ENCODE data around the gene ACR.

Gene ACR

DNA sequence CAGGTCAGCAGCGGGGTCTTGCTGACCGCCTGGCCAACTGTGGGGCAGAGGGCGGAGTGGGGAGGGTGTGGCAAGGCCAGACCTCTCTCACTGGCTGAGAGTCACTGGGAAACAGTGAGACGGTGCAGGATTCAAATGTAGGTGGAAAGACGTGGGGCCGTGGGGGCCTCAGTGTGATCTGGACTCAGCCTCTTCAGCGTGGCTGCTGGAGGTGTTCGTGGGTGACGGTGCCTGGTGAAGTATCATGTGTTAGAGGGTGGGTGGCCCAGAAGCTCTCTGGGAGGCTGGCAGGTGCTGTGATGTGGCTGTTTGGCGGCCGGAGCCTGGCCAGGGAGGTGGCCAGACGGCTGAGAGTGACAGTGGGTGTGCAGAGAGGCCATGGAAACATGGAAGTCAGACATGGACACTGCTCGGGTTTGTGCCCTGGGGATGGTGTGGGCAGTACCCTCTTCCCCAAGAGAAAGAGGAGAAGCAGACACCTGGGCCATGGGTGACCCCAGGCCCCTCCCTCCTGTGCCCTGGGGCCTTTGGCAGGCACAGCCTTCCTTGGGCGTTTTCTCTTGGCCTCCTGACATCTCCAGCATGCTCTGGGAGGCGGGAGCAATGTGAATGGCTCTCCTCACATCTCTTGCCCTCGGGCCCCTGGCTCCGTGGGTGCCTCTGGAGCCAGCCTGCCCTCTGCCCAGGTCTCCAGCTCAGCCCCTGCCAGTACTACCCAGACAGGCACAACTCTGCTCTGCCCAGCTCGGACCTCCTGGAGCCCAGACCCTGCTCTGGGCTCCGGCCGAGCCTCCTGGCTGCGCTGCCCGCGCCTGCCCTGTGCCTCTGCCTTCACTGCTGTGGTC lies 10.1 kb upstream of the ACR start:
- DNase-seq (ENCODE audit: extremely low spot score): no peak
- POLR2A ChIA-PET: no interaction called here
- CTCF ChIA-PET: no interaction called here
- TF ChIP-seq L3MBTL2 (conservative IDR thresholded peaks at IDR 0.05): no peak
- no peak for TF ChIP-seq SUZ12 (IDR thresholded peaks at IDR 0.05)
- TF ChIP-seq ELF4 (IDR thresholded peaks at IDR 0.05): no peak
- TF ChIP-seq, protein P1, sequence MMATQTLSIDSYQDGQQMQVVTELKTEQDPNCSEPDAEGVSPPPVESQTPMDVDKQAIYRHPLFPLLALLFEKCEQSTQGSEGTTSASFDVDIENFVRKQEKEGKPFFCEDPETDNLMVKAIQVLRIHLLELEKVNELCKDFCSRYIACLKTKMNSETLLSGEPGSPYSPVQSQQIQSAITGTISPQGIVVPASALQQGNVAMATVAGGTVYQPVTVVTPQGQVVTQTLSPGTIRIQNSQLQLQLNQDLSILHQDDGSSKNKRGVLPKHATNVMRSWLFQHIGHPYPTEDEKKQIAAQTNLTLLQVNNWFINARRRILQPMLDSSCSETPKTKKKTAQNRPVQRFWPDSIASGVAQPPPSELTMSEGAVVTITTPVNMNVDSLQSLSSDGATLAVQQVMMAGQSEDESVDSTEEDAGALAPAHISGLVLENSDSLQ (IDR thresholded peaks at IDR 0.05): no peak
- TF ChIP-seq TARDBP (IDR thresholded peaks at IDR 0.05): no peak
- no peak for TF ChIP-seq ARNT (IDR thresholded peaks at IDR 0.05)
- TF ChIP-seq FOXA1 (IDR thresholded peaks at IDR 0.05): no peak
- no peak for TF ChIP-seq HDGF (IDR thresholded peaks at IDR 0.05; ENCODE audit: borderline replicate concordance)
- TF ChIP-seq NFRKB (IDR thresholded peaks at IDR 0.05): no peak
- no peak for TF ChIP-seq SP1 (IDR thresholded peaks at IDR 0.05)
- TF ChIP-seq FOXM1 (IDR thresholded peaks at IDR 0.05; ENCODE audit: borderline replicate concordance): no peak
- TF ChIP-seq ZNF384 (IDR thresholded peaks at IDR 0.05): no peak
- TF ChIP-seq CTBP1 (IDR thresholded peaks at IDR 0.05; ENCODE audit: borderline replicate concordance): no peak
- TF ChIP-seq BHLHE40 (IDR thresholded peaks at IDR 0.05; ENCODE audit: borderline replicate concordance): no peak
- no peak for TF ChIP-seq LEF1 (IDR thresholded peaks at IDR 0.05; ENCODE audit: borderline replicate concordance)
- TF ChIP-seq FOXK2 (IDR thresholded peaks at IDR 0.05): no peak

GRCh38 chr22:50728523-50728931 lies 9.5 kb upstream of the ACR start:
- ChIA-PET POLR2A (no interaction called here), CTCF (no interaction called here)
- DNase-seq (ENCODE audit: extremely low spot score): no peak
- no peak for TF ChIP-seq SP1 (IDR thresholded peaks at IDR 0.05)
- TF ChIP-seq ELF4 (IDR thresholded peaks at IDR 0.05): no peak
- no peak for TF ChIP-seq NFRKB (IDR thresholded peaks at IDR 0.05)
- TF ChIP-seq L3MBTL2 (conservative IDR thresholded peaks at IDR 0.05): no peak

GRCh38 chr22:50729391-50730012 lies 8.5 kb upstream of the ACR start:
- no peak for TF ChIP-seq SP1 (IDR thresholded peaks at IDR 0.05)
- TF ChIP-seq FOXM1 (IDR thresholded peaks at IDR 0.05; ENCODE audit: borderline replicate concordance): no peak
- no peak for TF ChIP-seq TARDBP (IDR thresholded peaks at IDR 0.05)
- TF ChIP-seq ELF4 (IDR thresholded peaks at IDR 0.05): no peak
- DNase-seq (ENCODE audit: extremely low spot score): no peak
- ChIA-PET POLR2A (no interaction called here), CTCF (no interaction called here)

DNA sequence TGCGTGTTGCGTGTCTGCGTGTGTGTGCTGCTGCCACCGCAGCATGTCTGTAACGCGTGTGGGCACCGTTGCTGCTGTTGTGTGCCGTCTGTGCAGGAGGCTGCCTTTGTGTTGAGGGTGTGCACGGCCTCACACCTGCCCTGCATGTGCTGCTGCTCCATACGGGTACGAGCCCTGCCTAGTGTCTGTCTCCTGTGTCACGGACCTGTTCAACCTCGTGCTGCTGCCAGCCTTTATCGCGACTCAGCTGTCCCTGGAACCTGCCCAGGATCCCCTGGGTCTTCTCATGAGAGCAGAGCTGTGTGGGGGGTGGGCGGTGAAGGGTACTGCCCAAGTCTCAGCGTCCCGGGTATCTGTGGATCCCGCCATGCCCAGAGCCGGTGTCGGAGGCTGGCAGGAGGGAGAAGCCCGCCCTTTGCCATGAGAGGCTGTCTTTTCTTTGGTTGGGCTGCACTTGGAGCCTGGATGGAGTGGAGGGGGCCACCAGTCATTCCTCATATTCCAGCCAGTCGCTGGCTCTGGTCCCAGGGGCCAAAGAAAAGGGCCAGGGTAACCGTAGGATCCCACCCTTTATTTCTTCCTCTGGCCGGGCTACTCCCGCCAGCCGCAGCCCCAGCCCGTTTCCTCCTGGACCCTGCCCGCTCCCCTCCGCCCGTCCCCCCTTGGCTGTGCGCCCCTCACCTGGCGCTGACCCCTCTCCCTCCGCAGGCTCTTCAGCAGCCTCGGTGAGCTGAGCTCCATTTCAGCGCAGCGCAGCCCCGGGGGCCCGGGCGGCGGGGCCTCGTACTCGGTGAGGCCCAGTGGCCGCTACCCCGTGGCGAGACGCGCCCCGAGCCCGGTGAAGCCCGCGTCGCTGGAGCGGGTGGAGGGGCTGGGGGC lies 7.8 kb upstream of the ACR start:
- ChIA-PET CTCF (no interaction called here), POLR2A (no interaction called here)

DNA sequence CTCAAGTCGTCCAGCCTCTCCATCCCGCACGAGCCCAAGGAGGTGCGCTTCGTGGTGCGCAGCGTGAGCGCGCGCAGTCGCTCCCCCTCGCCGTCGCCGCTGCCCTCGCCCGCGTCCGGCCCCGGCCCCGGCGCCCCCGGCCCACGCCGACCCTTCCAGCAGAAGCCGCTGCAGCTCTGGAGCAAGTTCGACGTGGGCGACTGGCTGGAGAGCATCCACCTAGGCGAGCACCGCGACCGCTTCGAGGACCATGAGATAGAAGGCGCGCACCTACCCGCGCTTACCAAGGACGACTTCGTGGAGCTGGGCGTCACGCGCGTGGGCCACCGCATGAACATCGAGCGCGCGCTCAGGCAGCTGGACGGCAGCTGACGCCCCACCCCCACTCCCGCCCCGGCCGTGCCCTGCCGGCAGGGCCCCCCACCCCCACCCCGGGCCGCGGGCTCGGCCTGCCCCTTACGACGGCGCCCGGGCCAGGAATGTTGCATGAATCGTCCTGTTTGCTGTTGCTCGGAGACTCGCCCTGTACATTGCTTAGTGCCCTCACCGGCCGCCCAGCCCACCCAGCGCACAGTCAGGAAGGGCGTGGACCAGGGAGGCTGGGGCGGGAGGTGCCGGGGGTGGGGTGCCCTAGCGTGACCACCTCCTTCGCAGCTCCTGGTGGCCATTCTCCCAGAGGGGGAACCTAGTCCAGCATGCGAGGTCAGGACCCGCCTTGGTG lies 6.9 kb upstream of the ACR start:
- ChIA-PET POLR2A (no interaction called here), CTCF (interaction anchor here (0.9 kb wide), 1 partner anchor 16 kb away, joined by 3 read pairs; no protein-coding TSS in a partner anchor)
- DNase-seq (ENCODE audit: extremely low spot score): no peak
- TF ChIP-seq, protein P1 (IDR thresholded peaks at IDR 0.05): no peak
- TF ChIP-seq TARDBP (IDR thresholded peaks at IDR 0.05): no peak
- no peak for TF ChIP-seq ELF4 (IDR thresholded peaks at IDR 0.05)
- TF ChIP-seq SP1 (IDR thresholded peaks at IDR 0.05): no peak
- no peak for TF ChIP-seq FOXK2 (IDR thresholded peaks at IDR 0.05)
- no peak for TF ChIP-seq ARNT (IDR thresholded peaks at IDR 0.05)
- TF ChIP-seq CTBP1 (IDR thresholded peaks at IDR 0.05; ENCODE audit: borderline replicate concordance): no peak
- no peak for TF ChIP-seq LEF1 (IDR thresholded peaks at IDR 0.05; ENCODE audit: borderline replicate concordance)
- TF ChIP-seq FOXA1 (IDR thresholded peaks at IDR 0.05): no peak
- no peak for TF ChIP-seq SUZ12 (IDR thresholded peaks at IDR 0.05)
- no peak for TF ChIP-seq BHLHE40 (IDR thresholded peaks at IDR 0.05; ENCODE audit: borderline replicate concordance)
- no peak for TF ChIP-seq L3MBTL2 (conservative IDR thresholded peaks at IDR 0.05)
- no peak for TF ChIP-seq FOXM1 (IDR thresholded peaks at IDR 0.05; ENCODE audit: borderline replicate concordance)
- no peak for TF ChIP-seq ZNF384 (IDR thresholded peaks at IDR 0.05)
- TF ChIP-seq HDGF (IDR thresholded peaks at IDR 0.05; ENCODE audit: borderline replicate concordance): no peak
- TF ChIP-seq NFRKB (IDR thresholded peaks at IDR 0.05): no peak

More for the DNA sequence above, 7.8 kb upstream of the ACR start:
- DNase-seq (ENCODE audit: extremely low spot score): no peak
- TF ChIP-seq ELF4 (IDR thresholded peaks at IDR 0.05): no peak
